Thyroid gland (tissue), 4 donors: ENCODE results near the gene NR4A1.

Source experiments
- CTCF ChIP-seq, 6 experiments: fragments of 200-600 bp in 3 of 6; fragments of 450-650 bp in 3 of 6; sonication (generic) in 3 of 6; IDR thresholded peaks; one replicate each; pipeline ENCODE4 v1.5.1; 2016 to 2019; ENCODE audit warnings: antibody characterized with exemption in 6 of 6, mild to moderate bottlenecking in 2 of 6, inconsistent platforms in 1 of 6, moderate library complexity in 1 of 6
- POLR2A ChIP-seq, 2 donors: fragments of 450-650 bp; IDR thresholded peaks; one replicate each; pipeline ENCODE4 v1.6.1; 2017; ENCODE audit warnings: antibody characterized with exemption in 2 of 2, mild to moderate bottlenecking in 2 of 2, moderate library complexity in 1 of 2

- TF ChIP-seq CTCF (IDR thresholded peaks at IDR 0.05): no peak
- no peak for TF ChIP-seq POLR2A (IDR thresholded peaks at IDR 0.05)
Observed at GRCh38 chr12:52066346-52067080, 15.3 kb downstream of the NR4A1 start.
